HG03039 (cell line): Measurements from ENCODE around the gene ABHD15.

ENCODE experiments used
- ATAC-seq: cut with Tn5 transposase; IDR thresholded peaks from one replicate; pipeline ENCODE4 v1.9.1; 2021; ENCODE audit warnings: mild to moderate bottlenecking, moderate library complexity; ENCODE audit not compliant: unreplicated experiment

ABHD15 gene

GRCh38 chr17:29549177-29549923 lies 17.5 kb downstream of the ABHD15 start:
- ATAC-seq, result no peak

GRCh38 chr17:29546830-29547229 lies 20.0 kb downstream of the ABHD15 start:
- no peak for ATAC-seq

- ATAC-seq, result no peak
Observed at GRCh38 chr17:29546085-29546484, 20.8 kb downstream of the ABHD15 start.

GRCh38 chr17:29544066-29544465 lies 22.8 kb downstream of the ABHD15 start:
- ATAC-seq, result no peak

- ATAC-seq, result no peak
Observed at GRCh38 chr17:29533976-29534375, 32.9 kb downstream of the ABHD15 start.

- no peak for ATAC-seq
Observed at GRCh38 chr17:29526322-29526721, 40.5 kb downstream of the ABHD15 start.

- no peak for ATAC-seq
Observed at GRCh38 chr17:29524692-29525091, 42.1 kb downstream of the ABHD15 start.

- ATAC-seq, result no peak
Observed at GRCh38 chr17:29518359-29518758, 48.5 kb downstream of the ABHD15 start.

- ATAC-seq, result no peak
Observed at GRCh38 chr17:29514792-29515191, 52.0 kb downstream of the ABHD15 start.

GRCh38 chr17:29510953-29511352 lies 55.9 kb downstream of the ABHD15 start:
- ATAC-seq, result no peak
